ENCODE measurements around the gene ZZZ3.
"Not testable (repeated sequence)": the region's sequence is repeated elsewhere in the genome, so short reads cannot be mapped to it uniquely, and the experiment has no call there.

ZZZ3 gene

DNA sequence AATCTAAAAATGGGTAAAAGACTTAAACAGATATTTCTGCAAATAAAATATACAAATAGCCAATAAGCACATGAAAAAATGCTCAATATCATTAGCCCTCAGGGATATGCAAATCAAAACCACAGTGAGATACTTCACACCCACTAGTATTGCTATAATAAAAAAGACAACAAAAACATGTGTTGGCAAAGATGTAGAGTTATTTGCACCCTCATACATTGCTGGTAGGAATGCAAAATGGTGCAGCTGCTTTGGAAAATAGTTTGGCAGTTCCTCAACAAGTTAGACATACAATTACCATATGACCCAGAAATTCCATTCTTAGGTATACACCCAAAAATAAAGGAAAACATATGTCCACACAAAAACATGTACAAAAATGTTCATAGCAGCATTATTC, 30.2 kb downstream of the ZZZ3 start:
- no peaks in the 10 kb centered on the region for H3K4me1 ChIP-seq (ENCODE audit: control insufficient read depth, insufficient read depth, low read length)
- H3K27me3 ChIP-seq (ENCODE audit: control insufficient read depth, insufficient read depth, low read length, poor library complexity, severe bottlenecking) = no peaks in the 10 kb centered on the region
- peaks cover 4% of the 10 kb centered on the region for H3K9me3 ChIP-seq (ENCODE audit: control insufficient read depth, low read length)
- peaks cover 3% of the 10 kb centered on the region for H3K36me3 ChIP-seq (ENCODE audit: control insufficient read depth, insufficient read depth, low read length)
- no peak overlapping the region for H3K4me3 ChIP-seq (ENCODE audit: insufficient read depth, low read depth, low read length)
- no peak overlapping the region for H3K27ac ChIP-seq (ENCODE audit: insufficient read depth, low read depth, low read length, poor library complexity, severe bottlenecking)

DNA sequence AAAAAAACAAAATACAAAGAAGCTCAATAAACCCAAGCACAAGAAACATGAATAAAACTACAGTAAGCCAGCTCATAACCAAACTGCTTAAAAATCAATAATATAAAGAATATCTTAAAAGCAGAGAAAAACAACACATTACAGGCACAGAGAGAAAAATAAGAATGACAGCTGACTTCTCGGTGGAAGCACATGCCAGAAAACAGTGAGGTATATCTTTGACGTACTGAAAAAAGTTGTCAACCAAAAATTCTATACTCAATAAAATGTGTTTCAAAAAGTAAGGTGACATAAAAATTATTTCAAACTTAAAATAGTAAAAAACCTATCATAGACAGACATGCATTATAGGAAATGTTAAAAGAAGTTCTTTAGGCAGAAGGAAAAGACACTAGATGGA, 33.3 kb downstream of the ZZZ3 start:
- no peaks in the 10 kb centered on the region for H3K4me1 ChIP-seq (ENCODE audit: control insufficient read depth, insufficient read depth, low read length)
- H3K27ac ChIP-seq (ENCODE audit: insufficient read depth, low read depth, low read length, poor library complexity, severe bottlenecking) = no peak overlapping the region
- no peaks in the 10 kb centered on the region for H3K27me3 ChIP-seq (ENCODE audit: control insufficient read depth, insufficient read depth, low read length, poor library complexity, severe bottlenecking)
- H3K4me3 ChIP-seq (ENCODE audit: insufficient read depth, low read depth, low read length) = no peak overlapping the region
- peaks cover 4% of the 10 kb centered on the region for H3K9me3 ChIP-seq (ENCODE audit: control insufficient read depth, low read length)
- 97 to 100% methylated on average over 1 to 2 of the region's 2 CpGs for WGBS, 2 experiments
- peaks cover 8% of the 10 kb centered on the region for H3K36me3 ChIP-seq (ENCODE audit: control insufficient read depth, insufficient read depth, low read length)

GRCh38 chr1:77646224-77646623, 36.2 kb downstream of the ZZZ3 start:
- H3K9me3 ChIP-seq (ENCODE audit: control insufficient read depth, low read length); H3K27me3 ChIP-seq (ENCODE audit: control insufficient read depth, insufficient read depth, low read length, poor library complexity, severe bottlenecking); H3K4me3 ChIP-seq (ENCODE audit: insufficient read depth, low read depth, low read length); H3K36me3 ChIP-seq (ENCODE audit: control insufficient read depth, insufficient read depth, low read length); H3K4me1 ChIP-seq (ENCODE audit: control insufficient read depth, insufficient read depth, low read length); H3K27ac ChIP-seq (ENCODE audit: insufficient read depth, low read depth, low read length, poor library complexity, severe bottlenecking): not testable (repeated sequence)
- 93 to 95% methylated on average over 6 of the region's 6 CpGs for WGBS, 2 experiments

DNA sequence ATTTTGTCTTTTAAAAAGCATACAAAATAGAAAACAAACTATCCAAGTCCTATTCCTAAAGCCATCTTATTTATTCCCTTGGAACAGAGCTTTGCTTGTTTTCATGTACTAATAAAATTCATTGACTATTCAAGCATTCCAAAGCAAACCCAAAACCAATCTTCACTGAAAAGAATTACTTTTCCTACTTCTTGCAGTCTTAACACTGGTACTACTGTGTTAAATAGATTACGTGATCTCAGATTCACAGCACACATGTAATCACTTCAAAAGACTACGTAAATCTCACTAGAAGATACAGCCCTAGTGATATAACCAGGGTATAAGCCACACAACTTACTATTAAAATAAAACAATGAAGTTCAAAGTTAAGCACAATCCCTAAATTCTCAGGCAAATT, 39.0 kb downstream of the ZZZ3 start:
- H3K27me3 ChIP-seq (ENCODE audit: control insufficient read depth, insufficient read depth, low read length, poor library complexity, severe bottlenecking) = no peaks in the 10 kb centered on the region
- H3K9me3 ChIP-seq (ENCODE audit: control insufficient read depth, low read length) = no peaks in the 10 kb centered on the region
- WGBS, 2 experiments = 98 to 100% methylated on average over 2 of the region's 2 CpGs
- H3K4me3 ChIP-seq (ENCODE audit: insufficient read depth, low read depth, low read length) = no peak overlapping the region
- H3K4me1 ChIP-seq (ENCODE audit: control insufficient read depth, insufficient read depth, low read length) = no peaks in the 10 kb centered on the region
- no peak overlapping the region for H3K27ac ChIP-seq (ENCODE audit: insufficient read depth, low read depth, low read length, poor library complexity, severe bottlenecking)
- H3K36me3 ChIP-seq (ENCODE audit: control insufficient read depth, insufficient read depth, low read length) = peaks cover 5% of the 10 kb centered on the region

DNA sequence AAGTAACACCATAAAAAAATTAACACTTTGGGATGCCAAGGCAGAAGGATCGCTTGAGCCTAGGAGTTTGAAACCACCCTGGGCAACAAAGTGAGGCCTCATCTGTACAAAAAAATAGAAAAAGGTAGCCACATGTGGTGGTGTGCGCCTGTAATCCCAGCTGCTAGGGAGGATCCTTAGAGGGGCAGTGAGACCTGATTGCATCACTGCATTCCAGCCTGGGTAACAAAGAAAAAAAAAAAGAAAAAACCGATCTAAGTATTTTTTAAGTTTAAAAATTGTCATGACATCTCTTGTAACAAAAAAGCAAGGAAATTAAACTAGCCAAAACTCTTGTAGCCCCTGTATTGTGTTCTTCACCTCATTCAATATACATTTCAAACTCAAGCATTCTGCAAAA, 39.5 kb downstream of the ZZZ3 start:
- Histone ChIP-seq H3K4me3 (ENCODE audit: insufficient read depth, low read depth, low read length) (no peak overlapping the region), H3K27ac (ENCODE audit: insufficient read depth, low read depth, low read length, poor library complexity, severe bottlenecking) (no peak overlapping the region), H3K9me3 (ENCODE audit: control insufficient read depth, low read length) (no peaks in the 10 kb centered on the region), H3K27me3 (ENCODE audit: control insufficient read depth, insufficient read depth, low read length, poor library complexity, severe bottlenecking) (no peaks in the 10 kb centered on the region), H3K36me3 (ENCODE audit: control insufficient read depth, insufficient read depth, low read length) (peaks cover 5% of the 10 kb centered on the region), H3K4me1 (ENCODE audit: control insufficient read depth, insufficient read depth, low read length) (no peaks in the 10 kb centered on the region)
- WGBS, 2 experiments = 86 to 95% methylated on average over 2 to 3 of the region's 3 CpGs

DNA sequence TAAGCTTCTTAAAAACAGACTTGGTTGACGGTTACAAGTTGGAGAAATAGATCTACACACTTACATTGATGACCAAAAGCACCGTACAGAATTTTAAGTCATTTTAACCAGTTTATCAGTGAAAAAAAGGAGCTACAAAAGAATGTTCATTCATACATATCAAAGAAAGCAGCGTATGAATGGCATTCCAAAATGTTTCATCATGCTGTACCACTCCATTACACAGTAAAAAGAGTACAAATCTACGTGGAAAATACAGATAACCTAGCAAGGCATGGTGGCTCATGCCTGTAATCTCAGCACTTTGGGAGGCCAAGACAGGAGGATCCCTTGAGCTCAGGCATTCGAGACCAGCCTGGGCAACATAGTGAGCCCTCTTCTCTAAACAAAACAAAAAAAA, 40.3 kb downstream of the ZZZ3 start:
- H3K27ac ChIP-seq (ENCODE audit: insufficient read depth, low read depth, low read length, poor library complexity, severe bottlenecking) = no peak overlapping the region
- no peaks in the 10 kb centered on the region for H3K4me1 ChIP-seq (ENCODE audit: control insufficient read depth, insufficient read depth, low read length)
- no peak overlapping the region for H3K4me3 ChIP-seq (ENCODE audit: insufficient read depth, low read depth, low read length)
- H3K27me3 ChIP-seq (ENCODE audit: control insufficient read depth, insufficient read depth, low read length, poor library complexity, severe bottlenecking) = no peaks in the 10 kb centered on the region
- WGBS, 2 experiments = 93 to 97% methylated on average over 5 of the region's 5 CpGs
- peaks cover 5% of the 10 kb centered on the region for H3K36me3 ChIP-seq (ENCODE audit: control insufficient read depth, insufficient read depth, low read length)
- H3K9me3 ChIP-seq (ENCODE audit: control insufficient read depth, low read length) = no peaks in the 10 kb centered on the region

GRCh38 chr1:77639557-77640069, 42.8 kb downstream of the ZZZ3 start:
- WGBS, 2 experiments = 92 to 94% methylated on average over 3 to 4 of the region's 4 CpGs
- Histone ChIP-seq H3K4me3 (ENCODE audit: insufficient read depth, low read depth, low read length) (no peak overlapping the region), H3K4me1 (ENCODE audit: control insufficient read depth, insufficient read depth, low read length) (no peaks in the 10 kb centered on the region), H3K36me3 (ENCODE audit: control insufficient read depth, insufficient read depth, low read length) (no peaks in the 10 kb centered on the region), H3K27ac (ENCODE audit: insufficient read depth, low read depth, low read length, poor library complexity, severe bottlenecking) (no peak overlapping the region), H3K9me3 (ENCODE audit: control insufficient read depth, low read length) (no peaks in the 10 kb centered on the region), H3K27me3 (ENCODE audit: control insufficient read depth, insufficient read depth, low read length, poor library complexity, severe bottlenecking) (no peaks in the 10 kb centered on the region)

GRCh38 chr1:77639056-77639455, 43.4 kb downstream of the ZZZ3 start:
- H3K36me3 ChIP-seq (ENCODE audit: control insufficient read depth, insufficient read depth, low read length) = no peaks in the 10 kb centered on the region
- H3K9me3 ChIP-seq (ENCODE audit: control insufficient read depth, low read length) = no peaks in the 10 kb centered on the region
- H3K27me3 ChIP-seq (ENCODE audit: control insufficient read depth, insufficient read depth, low read length, poor library complexity, severe bottlenecking) = no peaks in the 10 kb centered on the region
- H3K4me3 ChIP-seq (ENCODE audit: insufficient read depth, low read depth, low read length) = no peak overlapping the region
- H3K27ac ChIP-seq (ENCODE audit: insufficient read depth, low read depth, low read length, poor library complexity, severe bottlenecking) = no peak overlapping the region
- WGBS, 2 experiments = 50 to 67% methylated on average over 2 to 3 of the region's 3 CpGs
- no peaks in the 10 kb centered on the region for H3K4me1 ChIP-seq (ENCODE audit: control insufficient read depth, insufficient read depth, low read length)

DNA sequence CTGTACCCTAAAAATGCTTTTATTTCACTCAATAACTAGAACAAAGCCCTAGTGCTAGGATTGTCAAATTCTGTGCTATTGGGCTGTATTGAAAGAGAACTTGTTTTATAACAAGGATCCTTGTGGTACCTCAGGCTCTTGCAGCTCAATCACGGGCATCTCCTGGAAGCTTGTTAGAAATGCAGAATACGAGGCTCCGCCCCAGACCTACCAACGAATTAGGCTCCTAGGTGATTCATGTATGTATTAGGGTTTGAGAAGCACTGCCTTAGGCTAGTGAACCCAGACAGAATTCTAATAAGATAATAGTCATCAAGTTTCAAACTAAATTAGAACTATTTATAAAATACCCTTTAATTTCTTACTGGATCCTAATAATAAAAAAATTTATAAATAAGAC, 45.6 kb downstream of the ZZZ3 start:
- 84 to 86% methylated on average over 4 of the region's 4 CpGs for WGBS, 2 experiments
- Histone ChIP-seq H3K36me3 (ENCODE audit: control insufficient read depth, insufficient read depth, low read length) (peaks cover 4% of the 10 kb centered on the region), H3K9me3 (ENCODE audit: control insufficient read depth, low read length) (no peaks in the 10 kb centered on the region), H3K4me3 (ENCODE audit: insufficient read depth, low read depth, low read length) (no peak overlapping the region), H3K27ac (ENCODE audit: insufficient read depth, low read depth, low read length, poor library complexity, severe bottlenecking) (no peak overlapping the region), H3K4me1 (ENCODE audit: control insufficient read depth, insufficient read depth, low read length) (no peaks in the 10 kb centered on the region), H3K27me3 (ENCODE audit: control insufficient read depth, insufficient read depth, low read length, poor library complexity, severe bottlenecking) (no peaks in the 10 kb centered on the region)

All from ectodermal cell (in vitro differentiated cells).